22Rv1 (cell line): Measurements from ENCODE around the gene SYT13.

Experiments
- CTCF ChIP-seq: fragments of 450-650 bp; IDR thresholded peaks from 2 replicates; pipeline ENCODE4 v1.5.1; 2017; ENCODE audit warnings: mild to moderate bottlenecking
- ZFX ChIP-seq: fragments of 450-650 bp; IDR thresholded peaks from 2 replicates; pipeline ENCODE4 v1.6.1; 2017; ENCODE audit warnings: antibody characterized with exemption, borderline replicate concordance

GRCh38 chr11:45204761-45205160, 81.4 kb downstream of the SYT13 start:
- no peak for TF ChIP-seq CTCF
- no peak for TF ChIP-seq ZFX
